K562 (cell line): ENCODE results near the gene PPM1F. TPM values are rescaled to one million over a fixed set of nuclear protein-coding genes. Genes with fewer than 3 reads are reported as not detected.
A peak's percentile ranks its signal among the peaks of the same experiment; 100 is the strongest.

ENCODE experiments used
- ELF4 ChIP-seq: fragments of 450-650 bp; formaldehyde crosslinking; IDR thresholded peaks from 2 replicates; pipeline ENCODE4 v1.4.0; 2022; ENCODE audit warnings: missing genetic modification characterization
- KDM4B ChIP-seq, 2 experiments: fragments of 450-650 bp in 1 of 2; sonication (generic) in 1 of 2; IDR thresholded peaks; 2 replicates each; pipeline ENCODE4 v1.6.1; 2016 to 2017; ENCODE audit warnings: borderline replicate concordance in 2 of 2, antibody characterized with exemption in 1 of 2, low read depth in 1 of 2, mild to moderate bottlenecking in 1 of 2
- MBD2 ChIP-seq: sonication (generic); IDR thresholded peaks from 2 replicates; pipeline ENCODE4 v1.6.1; 2016; ENCODE audit warnings: low read depth, borderline replicate concordance
- MTA3 ChIP-seq: fragments of 450-650 bp; formaldehyde crosslinking; IDR thresholded peaks from 2 replicates; pipeline ENCODE4 v1.6.1; 2017; ENCODE audit warnings: mild to moderate bottlenecking, borderline replicate concordance
- RB1 ChIP-seq: fragments of 450-650 bp; IDR thresholded peaks from 2 replicates; pipeline ENCODE4 v1.6.1; 2017; ENCODE audit warnings: low read depth, mild to moderate bottlenecking
- SAP30 ChIP-seq: fragments of 200-600 bp; sonication (generic); IDR thresholded peaks from 2 replicates; pipeline ENCODE4 v1.6.1; 2012; ENCODE audit warnings: borderline replicate concordance, low read depth, mild to moderate bottlenecking, moderate library complexity, low read length, control low read depth, inconsistent platforms; ENCODE audit not compliant: insufficient read depth, poor library complexity, severe bottlenecking
- SMARCA5 ChIP-seq: fragments of 450-650 bp; IDR thresholded peaks from 2 replicates; pipeline ENCODE4 v1.6.1; 2016
- STAT6 ChIP-seq: sonication (generic); formaldehyde crosslinking; IDR thresholded peaks from 2 replicates; pipeline ENCODE4 v1.8.1; 2023; ENCODE audit warnings: mild to moderate bottlenecking, missing genetic modification reagents
- TCFL5 ChIP-seq: fragments of 250-450 bp; sonication (Bioruptor Pico); conservative IDR thresholded peaks from 2 replicates; pipeline ENCODE4 v1.6.1; 2021; ENCODE audit warnings: mild to moderate bottlenecking, moderate library complexity, matching md5 sums
- TRIM25 ChIP-seq: fragments of 450-650 bp; IDR thresholded peaks from 2 replicates; pipeline ENCODE4 v1.7.0; 2016; ENCODE audit warnings: borderline replicate concordance
- ZNF24 ChIP-seq: fragments of 450-650 bp; IDR thresholded peaks from 2 replicates; pipeline ENCODE4 v1.6.1; 2016
- ZNF324 ChIP-seq: fragments of 250-450 bp; sonication (Bioruptor Pico); IDR thresholded peaks from 2 replicates; pipeline ENCODE4 v1.4.0; 2020; ENCODE audit warnings: mild to moderate bottlenecking
- ZNF561 ChIP-seq: fragments of 450-650 bp; formaldehyde crosslinking; conservative IDR thresholded peaks from 2 replicates; pipeline ENCODE4 v1.4.0; 2020; ENCODE audit warnings: mild to moderate bottlenecking, moderate library complexity
- ZNF589 ChIP-seq: fragments of 200-800 bp; sonication (Bioruptor generic); IDR thresholded peaks from 2 replicates; pipeline ENCODE4 v1.6.1; 2016; ENCODE audit warnings: low read depth, missing genetic modification characterization, missing compliant biosample characterization
- polyA plus RNA-seq, 8 experiments: library from polyadenylated mRNA; depleted of rRNA in 4 of 8; stranded (reverse) in 5 of 8; unstranded in 3 of 8; fragments of >200 nt; fragmentation: Nextera tagmentation in 2 of 8; fragmentation: Illumina TruSeq in 1 of 8; extraction: Ambion mirVana in 2 of 8; extraction: Trizol in 1 of 8; gene quantifications; 2 replicates each; pipeline versions ENCODE4 v1.2.1 to v1.2.3, GENCODE V29; 2011 to 2014; ENCODE audit warnings: inconsistent platforms in 1 of 8, missing spikeins in 1 of 8
- total RNA-seq, 7 experiments: library from RNA; depleted of rRNA in 6 of 7; stranded (reverse); fragments of >200 nt in 6 of 7; fragmentation: Illumina TruSeq in 2 of 7; extraction: Trizol in 2 of 7; gene quantifications; 2 replicates each; pipeline versions ENCODE4 v1.2.1 to v1.2.3, GENCODE V29; 2011 to 2021; ENCODE audit warnings: low replicate concordance in 1 of 7
- TF ChIP-seq, protein P1 (sequence below), 3 experiments: fragments of 200-800 bp in 1 of 3; sonication (Bioruptor generic) in 1 of 3; sonication (generic) in 1 of 3; formaldehyde crosslinking in 1 of 3; IDR thresholded peaks; 2 replicates each; pipeline versions ENCODE4 v1.6.1 to v1.8.0; 2016 to 2022; ENCODE audit warnings: mild to moderate bottlenecking in 2 of 3, missing compliant biosample characterization in 2 of 3, missing genetic modification characterization in 2 of 3, missing genetic modification reagents in 1 of 3
- TF ChIP-seq, protein P2 (sequence below): fragments of 250-450 bp; sonication (Bioruptor Pico); IDR thresholded peaks from 2 replicates; pipeline ENCODE4 v1.8.0; 2021; ENCODE audit warnings: borderline replicate concordance, mild to moderate bottlenecking, moderate library complexity; ENCODE audit not compliant: poor library complexity, severe bottlenecking
- TF ChIP-seq, protein P3 (sequence below): fragments of 450-650 bp; IDR thresholded peaks from 2 replicates; pipeline ENCODE4 v1.6.1; 2018; ENCODE audit not compliant: partially characterized antibody

Gene PPM1F
- total and polyA plus RNA-seq, 9 of the 15 experiments (the other 6 are each of a cell fraction or from before 2014, with no cell fraction given), result 2.1 to 159 (median 64.0) TPM

DNA sequence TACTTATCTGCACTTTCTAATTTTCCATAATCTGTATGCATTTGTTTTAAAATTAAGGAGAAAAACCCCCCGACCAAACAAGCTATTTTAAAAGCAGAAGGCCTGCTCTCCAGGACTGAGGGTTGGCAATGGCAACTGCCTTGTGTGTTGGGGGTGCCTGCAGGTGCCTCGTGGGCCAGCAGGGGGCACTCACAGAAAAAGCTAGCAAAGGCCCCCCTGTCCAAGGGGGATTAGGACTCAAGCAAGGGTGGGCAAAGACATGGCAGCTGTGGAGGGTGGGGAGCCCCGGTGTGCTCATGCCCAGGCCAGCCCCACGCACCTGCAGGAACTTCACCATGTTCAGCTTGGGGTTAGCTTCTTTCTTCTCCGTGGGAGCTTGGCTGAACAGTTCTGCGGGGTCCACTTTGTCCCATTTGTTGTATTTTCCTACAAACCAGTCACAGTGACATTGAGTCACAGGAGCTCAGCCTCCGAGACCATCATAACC, 19.7 kb upstream of the PPM1F start (continued):
- TF ChIP-seq, protein P1, sequence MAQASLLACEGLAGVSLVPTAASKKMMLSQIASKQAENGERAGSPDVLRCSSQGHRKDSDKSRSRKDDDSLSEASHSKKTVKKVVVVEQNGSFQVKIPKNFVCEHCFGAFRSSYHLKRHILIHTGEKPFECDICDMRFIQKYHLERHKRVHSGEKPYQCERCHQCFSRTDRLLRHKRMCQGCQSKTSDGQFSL (CRISPR knock-in tag; IDR thresholded peaks at IDR 0.05), result peak; percentile 100
- TF ChIP-seq, protein P1 (tag; IDR thresholded peaks at IDR 0.05), result no peak
- peak; percentile 11; the same call in 1 of the 2 replicates for TF ChIP-seq ZNF561
- no peak for TF ChIP-seq ZNF24
- TF ChIP-seq ZNF324, result no peak
- peak; percentile 22; the same call in 1 of the 2 replicates for TF ChIP-seq TCFL5
- TF ChIP-seq, protein P2, sequence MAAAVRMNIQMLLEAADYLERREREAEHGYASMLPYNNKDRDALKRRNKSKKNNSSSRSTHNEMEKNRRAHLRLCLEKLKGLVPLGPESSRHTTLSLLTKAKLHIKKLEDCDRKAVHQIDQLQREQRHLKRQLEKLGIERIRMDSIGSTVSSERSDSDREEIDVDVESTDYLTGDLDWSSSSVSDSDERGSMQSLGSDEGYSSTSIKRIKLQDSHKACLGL (CRISPR knock-in tag), result peak; percentile 7
- peak; percentile 44; the same call in 1 of the 2 replicates for TF ChIP-seq SMARCA5
- TF ChIP-seq TRIM25, result 0 out of 2 replicates have a peak, but pooled peaks have one; percentile 5
- TF ChIP-seq ZNF589, result no peak
- TF ChIP-seq ELF4 (CRISPR knock-in tag), result peak; percentile 68; the same call in 1 of the 2 replicates
- TF ChIP-seq, protein P3, sequence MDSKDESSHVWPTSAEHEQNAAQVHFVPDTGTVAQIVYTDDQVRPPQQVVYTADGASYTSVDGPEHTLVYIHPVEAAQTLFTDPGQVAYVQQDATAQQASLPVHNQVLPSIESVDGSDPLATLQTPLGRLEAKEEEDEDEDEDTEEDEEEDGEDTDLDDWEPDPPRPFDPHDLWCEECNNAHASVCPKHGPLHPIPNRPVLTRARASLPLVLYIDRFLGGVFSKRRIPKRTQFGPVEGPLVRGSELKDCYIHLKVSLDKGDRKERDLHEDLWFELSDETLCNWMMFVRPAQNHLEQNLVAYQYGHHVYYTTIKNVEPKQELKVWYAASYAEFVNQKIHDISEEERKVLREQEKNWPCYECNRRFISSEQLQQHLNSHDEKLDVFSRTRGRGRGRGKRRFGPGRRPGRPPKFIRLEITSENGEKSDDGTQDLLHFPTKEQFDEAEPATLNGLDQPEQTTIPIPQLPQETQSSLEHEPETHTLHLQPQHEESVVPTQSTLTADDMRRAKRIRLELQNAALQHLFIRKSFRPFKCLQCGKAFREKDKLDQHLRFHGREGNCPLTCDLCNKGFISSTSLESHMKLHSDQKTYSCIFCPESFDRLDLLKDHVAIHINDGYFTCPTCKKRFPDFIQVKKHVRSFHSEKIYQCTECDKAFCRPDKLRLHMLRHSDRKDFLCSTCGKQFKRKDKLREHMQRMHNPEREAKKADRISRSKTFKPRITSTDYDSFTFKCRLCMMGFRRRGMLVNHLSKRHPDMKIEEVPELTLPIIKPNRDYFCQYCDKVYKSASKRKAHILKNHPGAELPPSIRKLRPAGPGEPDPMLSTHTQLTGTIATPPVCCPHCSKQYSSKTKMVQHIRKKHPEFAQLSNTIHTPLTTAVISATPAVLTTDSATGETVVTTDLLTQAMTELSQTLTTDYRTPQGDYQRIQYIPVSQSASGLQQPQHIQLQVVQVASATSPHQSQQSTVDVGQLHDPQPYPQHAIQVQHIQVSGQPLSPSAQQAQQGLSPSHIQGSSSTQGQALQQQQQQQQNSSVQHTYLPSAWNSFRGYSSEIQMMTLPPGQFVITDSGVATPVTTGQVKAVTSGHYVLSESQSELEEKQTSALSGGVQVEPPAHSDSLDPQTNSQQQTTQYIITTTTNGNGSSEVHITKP, result no peak
- peak; percentile 86 for TF ChIP-seq RB1
- TF ChIP-seq MTA3, result peak; percentile 75; the same call in 1 of the 2 replicates
- TF ChIP-seq KDM4B (IDR thresholded peaks at IDR 0.05; ENCODE audit: borderline replicate concordance in 2 of 2, low read depth in 1 of 2), result no peak
- no peak for TF ChIP-seq MBD2
- no peak for TF ChIP-seq SAP30
- TF ChIP-seq STAT6 (CRISPR knock-in tag), result 0 out of 2 replicates have a peak, but pooled peaks have one; percentile 29
